Ovary (tissue), 3 donors: ENCODE results near the gene TMEM185A.

ENCODE experiments used
- EP300 ChIP-seq: sonication (generic); formaldehyde crosslinking; IDR thresholded peaks from one replicate; pipeline ENCODE4 v1.6.1; 2017; ENCODE audit warnings: antibody characterized with exemption
- POLR2A ChIP-seq: fragments of 450-650 bp; IDR thresholded peaks from one replicate; pipeline ENCODE4 v1.6.1; 2017; ENCODE audit warnings: antibody characterized with exemption, mild to moderate bottlenecking, moderate library complexity
- TF ChIP-seq, protein P1 (sequence below), 3 donors: fragments of 450-650 bp in 2 of 3; fragments of 200-600 bp in 1 of 3; IDR thresholded peaks; one replicate each; pipeline versions ENCODE4 v1.5.1 to v1.8.0; 2016 to 2022; ENCODE audit warnings: antibody characterized with exemption in 3 of 3, mild to moderate bottlenecking in 1 of 3
- donor health status: DM: no; HTN: no; CAD: no.

DNA sequence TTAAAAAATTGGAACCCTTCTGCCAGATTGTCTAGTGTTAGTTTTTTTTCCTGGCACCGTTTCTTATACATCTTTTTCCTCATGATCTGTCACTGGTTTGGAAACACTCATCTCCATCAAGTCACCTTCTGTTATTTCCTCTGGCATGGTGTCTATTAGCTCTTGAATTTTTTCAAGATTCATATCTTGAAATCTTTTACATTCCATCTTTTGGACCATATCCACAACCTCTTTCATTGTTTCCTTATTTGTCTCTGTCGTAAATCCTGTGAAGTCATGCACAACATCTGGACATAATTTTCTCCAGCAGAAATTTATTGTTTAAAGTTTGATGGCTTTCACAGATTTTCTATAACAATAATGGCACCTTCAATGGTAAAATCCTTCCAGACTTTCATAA is 10.2 kb upstream of the TMEM185A start:
- TF ChIP-seq POLR2A (no peak), EP300 (no peak)
- TF ChIP-seq, protein P1, sequence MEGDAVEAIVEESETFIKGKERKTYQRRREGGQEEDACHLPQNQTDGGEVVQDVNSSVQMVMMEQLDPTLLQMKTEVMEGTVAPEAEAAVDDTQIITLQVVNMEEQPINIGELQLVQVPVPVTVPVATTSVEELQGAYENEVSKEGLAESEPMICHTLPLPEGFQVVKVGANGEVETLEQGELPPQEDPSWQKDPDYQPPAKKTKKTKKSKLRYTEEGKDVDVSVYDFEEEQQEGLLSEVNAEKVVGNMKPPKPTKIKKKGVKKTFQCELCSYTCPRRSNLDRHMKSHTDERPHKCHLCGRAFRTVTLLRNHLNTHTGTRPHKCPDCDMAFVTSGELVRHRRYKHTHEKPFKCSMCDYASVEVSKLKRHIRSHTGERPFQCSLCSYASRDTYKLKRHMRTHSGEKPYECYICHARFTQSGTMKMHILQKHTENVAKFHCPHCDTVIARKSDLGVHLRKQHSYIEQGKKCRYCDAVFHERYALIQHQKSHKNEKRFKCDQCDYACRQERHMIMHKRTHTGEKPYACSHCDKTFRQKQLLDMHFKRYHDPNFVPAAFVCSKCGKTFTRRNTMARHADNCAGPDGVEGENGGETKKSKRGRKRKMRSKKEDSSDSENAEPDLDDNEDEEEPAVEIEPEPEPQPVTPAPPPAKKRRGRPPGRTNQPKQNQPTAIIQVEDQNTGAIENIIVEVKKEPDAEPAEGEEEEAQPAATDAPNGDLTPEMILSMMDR (IDR thresholded peaks at IDR 0.05): no peak
